Endothelial cell (in vitro differentiated cells): ENCODE measurements around the gene TAS2R8. TPM values are rescaled to one million over a fixed set of nuclear protein-coding genes. Genes with fewer than 3 reads are reported as not detected.

Experiments
- DNase-seq: peaks from one replicate; pipeline ENCODE4 v3.0.0; 2021; ENCODE audit warnings: low spot score
- H3K27ac Mint-ChIP-seq: one replicate; pipeline ENCODE4 v1.8.0; 2021; ENCODE audit warnings: mixed read lengths, inconsistent platforms; ENCODE audit not compliant: unreplicated experiment
- H3K27me3 Mint-ChIP-seq: one replicate; pipeline ENCODE4 v1.8.0; 2021; ENCODE audit warnings: mild to moderate bottlenecking, moderate library complexity, mixed read lengths, inconsistent platforms; ENCODE audit not compliant: unreplicated experiment
- H3K36me3 Mint-ChIP-seq: one replicate; pipeline ENCODE4 v1.8.0; 2021; ENCODE audit warnings: mild to moderate bottlenecking, low read depth, mixed read lengths, inconsistent platforms; ENCODE audit not compliant: unreplicated experiment
- H3K4me1 Mint-ChIP-seq: one replicate; pipeline ENCODE4 v1.8.0; 2021; ENCODE audit warnings: mild to moderate bottlenecking, mixed read lengths, inconsistent platforms; ENCODE audit not compliant: unreplicated experiment
- H3K4me3 Mint-ChIP-seq: one replicate; pipeline ENCODE4 v1.8.0; 2021; ENCODE audit warnings: mild to moderate bottlenecking, mixed read lengths, inconsistent platforms; ENCODE audit not compliant: unreplicated experiment
- H3K9me3 Mint-ChIP-seq: one replicate; pipeline ENCODE4 v1.8.0; 2021; ENCODE audit warnings: mixed read lengths, inconsistent platforms; ENCODE audit not compliant: unreplicated experiment
- total RNA-seq: library from RNA; stranded (reverse); fragmentation: NEBNext Ultra II Directional; extraction: Animal tissue kit (Norgen Biotek cat#: 25700); gene quantifications from one replicate; pipeline ENCODE4 v1.2.1, GENCODE V29; 2021; ENCODE audit not compliant: unreplicated experiment
- TF ChIP-seq, protein P1 (sequence below): fragments of 200-600 bp; sonication (generic); IDR thresholded peaks from one replicate; pipeline ENCODE4 v1.5.0; 2021; ENCODE audit warnings: antibody characterized with exemption; ENCODE audit not compliant: unreplicated experiment

Gene TAS2R8
- total RNA-seq, 1 donor from 2014 or later = 0.44 TPM

DNA sequence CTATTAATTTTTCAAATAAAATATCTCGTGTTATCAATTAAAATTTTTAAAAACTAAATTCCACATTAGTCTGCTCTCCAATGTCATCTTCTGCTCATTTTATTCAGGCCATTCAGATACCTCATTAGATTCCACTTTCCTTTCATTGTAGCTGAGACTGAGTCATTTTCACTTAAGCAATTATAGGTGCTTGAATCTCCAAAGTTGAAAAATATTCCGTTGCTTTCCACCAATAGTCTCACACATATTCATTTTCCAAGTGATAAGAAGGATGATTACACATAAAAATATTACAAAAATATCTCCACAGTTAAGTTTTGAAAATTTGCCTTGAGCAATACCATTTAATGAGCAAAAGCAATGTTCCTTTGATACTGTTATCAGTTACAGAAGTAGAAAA lies 47.4 kb downstream of the TAS2R8 start:
- H3K27ac Mint-ChIP-seq = no peak overlapping the region
- peaks cover 5% of the 10 kb centered on the region for H3K9me3 Mint-ChIP-seq
- no peak overlapping the region for H3K4me3 Mint-ChIP-seq
- TF ChIP-seq, protein P1, sequence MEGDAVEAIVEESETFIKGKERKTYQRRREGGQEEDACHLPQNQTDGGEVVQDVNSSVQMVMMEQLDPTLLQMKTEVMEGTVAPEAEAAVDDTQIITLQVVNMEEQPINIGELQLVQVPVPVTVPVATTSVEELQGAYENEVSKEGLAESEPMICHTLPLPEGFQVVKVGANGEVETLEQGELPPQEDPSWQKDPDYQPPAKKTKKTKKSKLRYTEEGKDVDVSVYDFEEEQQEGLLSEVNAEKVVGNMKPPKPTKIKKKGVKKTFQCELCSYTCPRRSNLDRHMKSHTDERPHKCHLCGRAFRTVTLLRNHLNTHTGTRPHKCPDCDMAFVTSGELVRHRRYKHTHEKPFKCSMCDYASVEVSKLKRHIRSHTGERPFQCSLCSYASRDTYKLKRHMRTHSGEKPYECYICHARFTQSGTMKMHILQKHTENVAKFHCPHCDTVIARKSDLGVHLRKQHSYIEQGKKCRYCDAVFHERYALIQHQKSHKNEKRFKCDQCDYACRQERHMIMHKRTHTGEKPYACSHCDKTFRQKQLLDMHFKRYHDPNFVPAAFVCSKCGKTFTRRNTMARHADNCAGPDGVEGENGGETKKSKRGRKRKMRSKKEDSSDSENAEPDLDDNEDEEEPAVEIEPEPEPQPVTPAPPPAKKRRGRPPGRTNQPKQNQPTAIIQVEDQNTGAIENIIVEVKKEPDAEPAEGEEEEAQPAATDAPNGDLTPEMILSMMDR = no peak
- H3K36me3 Mint-ChIP-seq = peaks cover 9% of the 10 kb centered on the region
- peaks cover 3% of the 10 kb centered on the region for H3K27me3 Mint-ChIP-seq
- H3K4me1 Mint-ChIP-seq = no peaks in the 10 kb centered on the region
- no peak for DNase-seq

DNA sequence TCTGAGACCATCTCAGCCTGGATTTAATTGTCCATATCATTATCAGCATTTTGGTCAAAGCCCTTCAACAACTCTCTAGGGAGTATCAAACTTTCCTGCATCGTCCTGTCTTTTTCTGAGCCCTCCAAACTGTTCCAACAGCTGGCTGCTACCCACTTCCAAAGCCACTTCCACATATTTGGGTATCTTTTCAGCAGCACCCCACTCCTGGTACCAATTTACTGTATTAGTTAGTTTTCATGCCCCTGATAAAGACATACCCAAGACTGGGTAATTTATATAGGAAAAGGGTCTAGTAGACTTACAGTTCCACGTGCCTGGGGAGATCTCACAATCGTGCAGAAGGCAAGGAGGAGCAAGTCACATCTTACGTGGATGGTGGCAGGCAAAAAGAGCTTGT lies 50.9 kb downstream of the TAS2R8 start:
- H3K27me3 Mint-ChIP-seq = peaks cover 4% of the 10 kb centered on the region
- H3K36me3 Mint-ChIP-seq = peaks cover 9% of the 10 kb centered on the region
- H3K9me3 Mint-ChIP-seq = peaks cover 5% of the 10 kb centered on the region
- TF ChIP-seq, protein P1 = no peak
- no peak overlapping the region for H3K4me3 Mint-ChIP-seq
- DNase-seq = no peak
- no peak overlapping the region for H3K27ac Mint-ChIP-seq
- no peaks in the 10 kb centered on the region for H3K4me1 Mint-ChIP-seq

Other genes with a start within 250 kb of the TAS2R8 start
- gene MAGOHB, start 193.7 kb downstream of the TAS2R8 start, total RNA-seq = 23.8 TPM
- gene STYK1, start 133.2 kb downstream of the TAS2R8 start, total RNA-seq = 11.4 TPM
- gene YBX3, start 84.0 kb downstream of the TAS2R8 start, total RNA-seq = 494 TPM
- gene TAS2R7, start 4.7 kb downstream of the TAS2R8 start, total RNA-seq = not detected
- gene TAS2R9, start 2.9 kb upstream of the TAS2R8 start, total RNA-seq = not detected
- gene TAS2R10, start 19.1 kb upstream of the TAS2R8 start, total RNA-seq = 0.87 TPM
- gene PRR4, start 42.2 kb upstream of the TAS2R8 start, total RNA-seq = 3.7 TPM
- gene PRH1, start 77.0 kb upstream of the TAS2R8 start, total RNA-seq = 15.6 TPM
- gene TAS2R13, start 102.3 kb upstream of the TAS2R8 start, total RNA-seq = 0.90 TPM
- gene PRH2, start 122.0 kb upstream of the TAS2R8 start, total RNA-seq = not detected
- gene TAS2R14, start 132.0 kb upstream of the TAS2R8 start, total RNA-seq = 2.0 TPM
- 1.2 TPM for gene TAS2R50, start 179.6 kb upstream of the TAS2R8 start, total RNA-seq
- gene TAS2R20, start 191.0 kb upstream of the TAS2R8 start, total RNA-seq = 1.7 TPM
- gene TAS2R19, start 215.3 kb upstream of the TAS2R8 start, total RNA-seq = 3.4 TPM
- 3.1 TPM for gene TAS2R31, start 224.1 kb upstream of the TAS2R8 start, total RNA-seq